Gastroesophageal sphincter (tissue), 3 donors: ENCODE measurements around the gene EFHD1.

Experiments used
- CTCF ChIP-seq, 4 experiments: fragments of 200-600 bp in 2 of 4; fragments of 450-650 bp in 2 of 4; sonication (generic) in 1 of 4; IDR thresholded peaks; one replicate each; pipeline ENCODE4 v1.5.1; 2017 to 2019; ENCODE audit warnings: antibody characterized with exemption in 4 of 4, mild to moderate bottlenecking in 2 of 4, moderate library complexity in 2 of 4
- EP300 ChIP-seq: sonication (generic); formaldehyde crosslinking; IDR thresholded peaks from one replicate; pipeline ENCODE4 v1.6.1; 2017; ENCODE audit warnings: antibody characterized with exemption, mild to moderate bottlenecking
- POLR2A ChIP-seq, 2 donors: fragments of 450-650 bp; IDR thresholded peaks; one replicate each; pipeline ENCODE4 v1.6.1; 2017; ENCODE audit warnings: antibody characterized with exemption in 2 of 2, mild to moderate bottlenecking in 2 of 2, moderate library complexity in 1 of 2

GRCh38 chr2:232698556-232699091 lies 65.2 kb downstream of the EFHD1 start:
- no peak for TF ChIP-seq CTCF (IDR thresholded peaks at IDR 0.05)
- TF ChIP-seq POLR2A (IDR thresholded peaks at IDR 0.05): no peak
- no peak for TF ChIP-seq EP300
